B cell (primary cell): Measurements from ENCODE around the gene SLC25A21. TPM values are rescaled to one million over a fixed set of nuclear protein-coding genes. Genes with fewer than 3 reads are reported as not detected.
"Not testable (repeated sequence)": the region's sequence is repeated elsewhere in the genome, so short reads cannot be mapped to it uniquely, and the experiment has no call there.

Experiments
- ATAC-seq: fragments of 200-7000 bp; cut with Tn5 transposase; one replicate; pipeline ENCODE4 v1.10.0; 2021; ENCODE audit warnings: low read depth, mild to moderate bottlenecking, moderate number of reproducible peaks, moderate library complexity
- CTCF ChIA-PET: fragments of 350-600 bp; sonication (Branson Sonifier 250); formaldehyde crosslinking; loops from one replicate; lab custom pipeline; 2021; ENCODE audit warnings: antibody characterized with exemption, inconsistent platforms; lab: Charles Lee
- POLR2A ChIA-PET: fragments of 350-600 bp; sonication (Branson Sonifier 250); formaldehyde crosslinking; loops from one replicate; lab custom pipeline; 2021; ENCODE audit warnings: antibody characterized with exemption; lab: Charles Lee
- DNase-seq: peaks from one replicate; pipeline ENCODE4 v3.0.0; 2013
- H2AFZ ChIP-seq: 2 replicates; pipeline ENCODE4 v1.6.1; 2012; ENCODE audit warnings: mild to moderate bottlenecking, low read depth, low read length; ENCODE audit not compliant: insufficient read depth, poor library complexity, severe bottlenecking
- H3K27ac ChIP-seq, 2 donors: 1 replicate in 1 of 2; 2 replicates in 1 of 2; pipeline ENCODE4 v1.5.1; 2012 to 2013; ENCODE audit warnings: low read length in 2 of 2, mild to moderate bottlenecking in 2 of 2, moderate library complexity in 1 of 2
- H3K27me3 ChIP-seq, 4 experiments: fragments of 200-600 bp in 1 of 4; sonication (generic) in 1 of 4; replicated peaks in 1 of 4; 1 replicate in 2 of 4; 2 replicates in 2 of 4; pipeline versions ENCODE4 v1.6.1 to v1.7.0; 2013 to 2016; ENCODE audit warnings: low read length in 3 of 4, mild to moderate bottlenecking in 2 of 4, mixed read lengths in 1 of 4, moderate library complexity in 1 of 4; ENCODE audit not compliant: insufficient read depth in 4 of 4, control insufficient read depth in 3 of 4; ENCODE audit errors: control extremely low read depth in 1 of 4
- H3K36me3 ChIP-seq, 2 experiments: replicated peaks in 1 of 2; 1 replicate in 1 of 2; 2 replicates in 1 of 2; pipeline versions ENCODE4 v1.6.1 to v1.7.1; 2013; ENCODE audit warnings: low read length in 1 of 2; ENCODE audit not compliant: insufficient read depth in 2 of 2, control insufficient read depth in 1 of 2; ENCODE audit errors: control extremely low read depth in 1 of 2, extremely low read depth in 1 of 2
- H3K4me1 ChIP-seq, 2 donors: fragments of 200-600 bp in 1 of 2; sonication (generic) in 1 of 2; 1 replicate in 1 of 2; 2 replicates in 1 of 2; pipeline versions ENCODE4 v1.5.1 to v1.6.1; 2013 to 2017; ENCODE audit warnings: low read length in 2 of 2; ENCODE audit not compliant: control insufficient read depth in 2 of 2, insufficient read depth in 2 of 2
- H3K4me2 ChIP-seq: replicated peaks from 2 replicates; pipeline ENCODE3; 2012; ENCODE audit warnings: mild to moderate bottlenecking, low read depth, low read length; ENCODE audit not compliant: poor library complexity, severe bottlenecking
- H3K4me3 ChIP-seq, 5 experiments: fragments of 200-600 bp in 1 of 5; sonication (generic) in 1 of 5; 1 replicate in 3 of 5; 2 replicates in 2 of 5; pipeline versions ENCODE4 v1.5.1 to v1.7.0; 2011 to 2016; ENCODE audit warnings: low read length in 4 of 5, mild to moderate bottlenecking in 4 of 5, low read depth in 2 of 5, control low read depth in 1 of 5, moderate library complexity in 1 of 5; ENCODE audit not compliant: insufficient read depth in 1 of 5; ENCODE audit errors: control extremely low read depth in 1 of 5, extremely low read depth in 1 of 5
- H3K79me2 ChIP-seq: fragments of 200-600 bp; sonication (generic); one replicate; pipeline ENCODE4 v1.6.0; 2016; ENCODE audit warnings: low read length; ENCODE audit not compliant: control insufficient read depth, insufficient read depth
- H3K9ac ChIP-seq: fragments of 200-600 bp; sonication (generic); 2 replicates; pipeline ENCODE4 v1.6.1; 2017; ENCODE audit warnings: mild to moderate bottlenecking, low read length, moderate library complexity
- H3K9me3 ChIP-seq, 3 donors: one replicate each; pipeline versions ENCODE4 v1.6.1 to v1.7.1; 2013; ENCODE audit warnings: low read length in 2 of 3; ENCODE audit not compliant: control insufficient read depth in 2 of 3, insufficient read depth in 1 of 3; ENCODE audit errors: control extremely low read depth in 1 of 3
- H4K20me1 ChIP-seq: 2 replicates; pipeline ENCODE4 v1.6.0; 2012; ENCODE audit warnings: mild to moderate bottlenecking, low read length; ENCODE audit not compliant: insufficient read depth, control insufficient read depth, poor library complexity, severe bottlenecking
- H3K27ac Mint-ChIP-seq: one replicate; pipeline ENCODE4 v1.8.0; 2021; ENCODE audit warnings: mixed read lengths
- H3K27me3 Mint-ChIP-seq: one replicate; pipeline ENCODE4 v1.8.0; 2021; ENCODE audit warnings: mixed read lengths
- H3K4me1 Mint-ChIP-seq: one replicate; pipeline ENCODE4 v1.8.0; 2021; ENCODE audit warnings: mixed read lengths
- H3K4me3 Mint-ChIP-seq: one replicate; pipeline ENCODE4 v1.8.0; 2021; ENCODE audit warnings: mixed read lengths
- H3K9me3 Mint-ChIP-seq: one replicate; pipeline ENCODE4 v1.8.0; 2022; ENCODE audit warnings: mixed read lengths; ENCODE audit not compliant: insufficient read depth
- EZH2 ChIP-seq: IDR thresholded peaks from 2 replicates; pipeline ENCODE4 v1.6.1; 2012; ENCODE audit warnings: borderline replicate concordance, low read depth, mild to moderate bottlenecking, moderate library complexity, low read length; ENCODE audit not compliant: insufficient read depth, poor library complexity, severe bottlenecking
- WGBS: methylation state at CpG from one replicate; pipeline ENCODE4 v1.1.5; 2013; ENCODE audit warnings: missing lambda C conversion rate; ENCODE audit not compliant: insufficient coverage; 5-methylcytosine and 5-hydroxymethylcytosine counted together
- intact Hi-C: fragments of 100-400 bp; cut with micrococcal nuclease; formaldehyde crosslinking; loops from one replicate; pipeline ENCODE4 v1.10.0; 2022
- polyA plus RNA-seq: library from polyadenylated mRNA; depleted of rRNA; stranded (reverse); fragments of >200 nt; gene quantifications from 2 replicates; pipeline ENCODE4 v1.2.3, GENCODE V29; 2012
- total RNA-seq, 2 donors: library from RNA; stranded (reverse); fragments of 120-200 nt in 1 of 2; gene quantifications; 1 replicate in 1 of 2; 2 replicates in 1 of 2; pipeline versions ENCODE4 v1.2.3 to v1.2.4, GENCODE V29; 2013 to 2022
- TF ChIP-seq, protein P1 (sequence below): fragments of 200-600 bp; IDR thresholded peaks from one replicate; pipeline ENCODE4 v1.8.0; 2022; ENCODE audit warnings: antibody characterized with exemption, mild to moderate bottlenecking

SLC25A21 gene
- total and polyA plus RNA-seq, 2 donors (not counting 1 experiment from before 2014, with no cell fraction given): not detected

DNA sequence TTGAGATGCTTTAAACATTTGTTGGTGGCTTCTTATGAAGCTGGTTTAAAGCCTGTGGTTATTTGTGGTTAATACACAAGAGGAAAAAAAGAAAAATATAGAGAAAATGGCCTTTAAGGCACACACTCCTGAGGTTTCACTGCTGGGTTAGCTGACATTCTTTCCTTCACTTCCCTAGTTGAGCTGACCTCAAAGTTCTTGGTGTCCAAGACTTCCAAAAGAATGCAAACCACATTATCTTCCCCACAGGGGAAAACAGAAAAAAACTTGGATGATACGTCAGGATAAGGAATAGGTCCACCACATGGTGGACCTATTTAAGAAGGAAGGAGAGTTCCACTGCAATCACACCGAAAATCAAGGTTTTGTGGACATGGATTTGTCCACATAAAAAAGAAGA is 94.3 kb downstream of the SLC25A21 start:
- H2AFZ ChIP-seq: no peak overlapping the region
- ChIA-PET POLR2A (no interaction called here), CTCF (no interaction called here)
- Mint-ChIP-seq H3K4me1 (no peaks in the 10 kb centered on the region), H3K4me3 (no peak overlapping the region), H3K27me3 (no peaks in the 10 kb centered on the region), H3K27ac (no peak overlapping the region), H3K9me3 (no peaks in the 10 kb centered on the region)
- H3K36me3 ChIP-seq: no peaks in the 10 kb centered on the region
- H3K4me3 ChIP-seq: no peak overlapping the region
- DNase-seq (no peak), ATAC-seq (no peak)
- WGBS: 40% methylated on average over 1 of the region's 2 CpGs
- no peaks in the 10 kb centered on the region for H4K20me1 ChIP-seq
- no peak overlapping the region for H3K9ac ChIP-seq
- no peaks in the 10 kb centered on the region for H3K27me3 ChIP-seq
- H3K79me2 ChIP-seq: no peaks in the 10 kb centered on the region
- H3K4me1 ChIP-seq: no peaks in the 10 kb centered on the region
- intact Hi-C loops: no loop called here
- no peak overlapping the region for H3K27ac ChIP-seq
- H3K9me3 ChIP-seq: peaks cover 0 to 10% (median 0%) of the 10 kb centered on the region in 3 donors
- TF ChIP-seq EZH2: no peak
- TF ChIP-seq, protein P1, sequence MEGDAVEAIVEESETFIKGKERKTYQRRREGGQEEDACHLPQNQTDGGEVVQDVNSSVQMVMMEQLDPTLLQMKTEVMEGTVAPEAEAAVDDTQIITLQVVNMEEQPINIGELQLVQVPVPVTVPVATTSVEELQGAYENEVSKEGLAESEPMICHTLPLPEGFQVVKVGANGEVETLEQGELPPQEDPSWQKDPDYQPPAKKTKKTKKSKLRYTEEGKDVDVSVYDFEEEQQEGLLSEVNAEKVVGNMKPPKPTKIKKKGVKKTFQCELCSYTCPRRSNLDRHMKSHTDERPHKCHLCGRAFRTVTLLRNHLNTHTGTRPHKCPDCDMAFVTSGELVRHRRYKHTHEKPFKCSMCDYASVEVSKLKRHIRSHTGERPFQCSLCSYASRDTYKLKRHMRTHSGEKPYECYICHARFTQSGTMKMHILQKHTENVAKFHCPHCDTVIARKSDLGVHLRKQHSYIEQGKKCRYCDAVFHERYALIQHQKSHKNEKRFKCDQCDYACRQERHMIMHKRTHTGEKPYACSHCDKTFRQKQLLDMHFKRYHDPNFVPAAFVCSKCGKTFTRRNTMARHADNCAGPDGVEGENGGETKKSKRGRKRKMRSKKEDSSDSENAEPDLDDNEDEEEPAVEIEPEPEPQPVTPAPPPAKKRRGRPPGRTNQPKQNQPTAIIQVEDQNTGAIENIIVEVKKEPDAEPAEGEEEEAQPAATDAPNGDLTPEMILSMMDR: no peak
- H3K4me2 ChIP-seq: no peak overlapping the region

DNA sequence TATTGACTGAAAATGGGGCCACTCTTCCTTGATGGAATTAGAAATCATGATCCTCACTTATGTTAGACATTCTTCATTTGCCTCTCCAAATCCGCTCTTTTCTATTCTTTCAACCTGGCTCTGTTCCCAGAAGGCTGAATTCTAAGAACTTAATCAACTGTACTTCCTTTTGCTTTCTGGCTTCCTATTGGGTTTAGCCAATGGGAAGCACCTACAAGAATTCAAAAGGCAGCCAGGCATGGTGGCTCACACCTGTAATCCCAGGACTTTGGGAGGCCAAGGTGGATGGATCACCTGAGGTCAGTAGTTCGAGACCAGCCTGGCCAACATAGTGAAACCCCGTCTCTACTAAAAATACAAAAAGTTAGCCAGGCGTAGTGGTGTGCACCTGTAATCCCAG is 98.1 kb downstream of the SLC25A21 start:
- H3K4me3 ChIP-seq, H2AFZ ChIP-seq, ATAC-seq, H3K4me1 ChIP-seq, H3K27me3 ChIP-seq, DNase-seq, H4K20me1 ChIP-seq, intact Hi-C loops, H3K9ac ChIP-seq, H3K9me3 ChIP-seq, H3K36me3 ChIP-seq, H3K4me1 Mint-ChIP-seq, H3K79me2 ChIP-seq, H3K27ac ChIP-seq, H3K27me3 Mint-ChIP-seq, H3K4me2 ChIP-seq, H3K4me3 Mint-ChIP-seq, POLR2A ChIA-PET, CTCF ChIA-PET, H3K27ac Mint-ChIP-seq, H3K9me3 Mint-ChIP-seq: not testable (repeated sequence)
- 81% methylated on average over 4 of the region's 4 CpGs for WGBS
